ENCODE results near the gene STPG3. TPM values are rescaled to one million over a fixed set of nuclear protein-coding genes. Genes with fewer than 3 reads are reported as not detected.

The STPG3 gene
- total and polyA plus RNA-seq, 2 of the 13 experiments (the other 11 are each of a cell fraction or from before 2014, with no cell fraction given): not detected

DNA sequence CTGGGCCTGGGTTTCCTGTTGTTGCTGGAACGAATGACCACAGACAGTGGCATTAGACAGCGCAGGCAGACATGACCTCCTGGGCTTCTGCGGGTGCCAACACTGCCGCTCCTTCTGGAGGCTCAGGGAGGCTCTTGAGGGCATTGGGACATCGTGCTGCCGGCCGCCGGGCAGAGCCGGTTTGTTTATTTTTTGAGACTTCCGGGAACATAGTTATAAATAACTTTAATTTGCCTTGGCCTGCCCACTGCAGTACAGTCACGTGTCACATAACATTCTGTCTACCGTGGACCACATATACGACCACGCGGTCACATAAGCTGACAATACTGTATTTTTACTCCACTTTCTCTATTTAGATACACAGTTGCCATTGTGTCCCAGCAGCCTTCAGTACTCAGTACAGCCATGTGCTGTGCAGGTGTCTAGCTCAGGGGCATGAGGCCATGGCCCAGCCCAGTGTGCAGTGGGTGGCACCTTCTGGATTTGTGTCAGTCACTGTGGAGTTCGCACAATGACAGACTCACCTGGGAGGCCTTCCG lies 18.2 kb downstream of the STPG3 start (continued):
- TF ChIP-seq, protein P1, sequence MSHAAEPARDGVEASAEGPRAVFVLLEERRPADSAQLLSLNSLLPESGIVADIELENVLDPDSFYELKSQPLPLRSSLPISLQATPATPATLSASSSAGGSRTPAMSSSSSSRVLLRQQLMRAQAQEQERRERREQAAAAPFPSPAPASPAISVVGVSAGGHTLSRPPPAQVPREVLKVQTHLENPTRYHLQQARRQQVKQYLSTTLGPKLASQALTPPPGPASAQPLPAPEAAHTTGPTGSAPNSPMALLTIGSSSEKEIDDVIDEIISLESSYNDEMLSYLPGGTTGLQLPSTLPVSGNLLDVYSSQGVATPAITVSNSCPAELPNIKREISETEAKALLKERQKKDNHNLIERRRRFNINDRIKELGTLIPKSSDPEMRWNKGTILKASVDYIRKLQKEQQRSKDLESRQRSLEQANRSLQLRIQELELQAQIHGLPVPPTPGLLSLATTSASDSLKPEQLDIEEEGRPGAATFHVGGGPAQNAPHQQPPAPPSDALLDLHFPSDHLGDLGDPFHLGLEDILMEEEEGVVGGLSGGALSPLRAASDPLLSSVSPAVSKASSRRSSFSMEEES (CRISPR knock-in tag; IDR thresholded peaks at IDR 0.05): no peak
- TF ChIP-seq ZSCAN22 (CRISPR knock-in tag; IDR thresholded peaks at IDR 0.05): no peak
- TF ChIP-seq AGO1 (IDR thresholded peaks at IDR 0.05; ENCODE audit: low read depth, low read length, poor library complexity, severe bottlenecking): no peak
- TF ChIP-seq SNAPC2 (CRISPR knock-in tag; IDR thresholded peaks at IDR 0.05): no peak
- TF ChIP-seq HNF4A (CRISPR knock-in tag; IDR thresholded peaks at IDR 0.05): no peak
- TF ChIP-seq, protein P2, sequence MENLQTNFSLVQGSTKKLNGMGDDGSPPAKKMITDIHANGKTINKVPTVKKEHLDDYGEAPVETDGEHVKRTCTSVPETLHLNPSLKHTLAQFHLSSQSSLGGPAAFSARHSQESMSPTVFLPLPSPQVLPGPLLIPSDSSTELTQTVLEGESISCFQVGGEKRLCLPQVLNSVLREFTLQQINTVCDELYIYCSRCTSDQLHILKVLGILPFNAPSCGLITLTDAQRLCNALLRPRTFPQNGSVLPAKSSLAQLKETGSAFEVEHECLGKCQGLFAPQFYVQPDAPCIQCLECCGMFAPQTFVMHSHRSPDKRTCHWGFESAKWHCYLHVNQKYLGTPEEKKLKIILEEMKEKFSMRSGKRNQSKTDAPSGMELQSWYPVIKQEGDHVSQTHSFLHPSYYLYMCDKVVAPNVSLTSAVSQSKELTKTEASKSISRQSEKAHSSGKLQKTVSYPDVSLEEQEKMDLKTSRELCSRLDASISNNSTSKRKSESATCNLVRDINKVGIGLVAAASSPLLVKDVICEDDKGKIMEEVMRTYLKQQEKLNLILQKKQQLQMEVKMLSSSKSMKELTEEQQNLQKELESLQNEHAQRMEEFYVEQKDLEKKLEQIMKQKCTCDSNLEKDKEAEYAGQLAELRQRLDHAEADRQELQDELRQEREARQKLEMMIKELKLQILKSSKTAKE (CRISPR knock-in tag; IDR thresholded peaks at IDR 0.05; ENCODE audit: borderline replicate concordance): no peak

DNA sequence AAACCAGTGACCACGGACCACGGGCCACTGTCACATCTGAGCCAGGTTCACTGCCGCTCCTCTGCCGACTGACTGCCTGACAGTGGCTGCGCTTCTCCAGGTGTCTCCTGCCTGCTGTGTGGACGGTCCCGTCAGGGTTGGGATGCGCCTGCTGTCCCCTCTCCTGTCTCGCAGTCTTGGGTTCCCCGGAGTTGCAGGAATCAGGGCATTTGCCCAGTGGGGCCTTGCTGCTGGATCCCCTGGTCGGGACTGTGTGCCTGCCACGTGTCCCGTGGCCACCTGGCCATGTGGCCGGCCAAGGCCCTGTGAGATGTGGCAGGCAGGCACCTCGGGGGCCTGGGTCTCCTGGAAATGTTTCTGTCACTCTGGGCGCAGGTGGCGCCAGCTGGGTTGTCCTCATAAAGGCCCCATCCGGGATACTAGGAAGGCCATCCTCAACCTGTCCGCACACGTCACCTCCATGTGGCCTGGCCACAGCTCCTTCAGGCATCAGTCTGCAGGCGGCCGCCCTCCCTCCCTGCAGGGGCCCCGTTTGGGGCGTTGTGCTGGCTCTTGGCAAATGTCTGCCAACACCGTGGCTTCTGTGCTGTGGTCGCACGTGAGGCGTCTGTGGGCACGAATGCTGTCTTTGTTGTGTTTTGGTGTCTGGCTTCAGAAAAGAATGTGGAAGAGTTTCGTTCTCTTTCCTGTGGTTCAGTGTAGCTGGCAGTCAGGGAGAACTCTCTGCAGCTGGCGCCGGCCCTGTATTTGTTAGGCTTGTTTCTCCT lies 20.0 kb downstream of the STPG3 start:
- H4K20me1 ChIP-seq (ENCODE audit: insufficient read depth, low read length): no peaks in the 10 kb centered on the region
- H3K9ac ChIP-seq (ENCODE audit: insufficient read depth, low read depth, low read length): no peak overlapping the region
- TF ChIP-seq RBFOX2 (IDR thresholded peaks at IDR 0.05; ENCODE audit: low read depth, low read length) (peak; percentile 59), AGO2 (optimal IDR thresholded peaks at IDR 0.05; ENCODE audit: low read depth, low read length) (peak; percentile 53), ARNT (IDR thresholded peaks at IDR 0.05) (no peak)
- 95% methylated on average over 11 of the region's 32 CpGs for WGBS (ENCODE audit: low lambda C conversion rate)
- H3K9me3 ChIP-seq (ENCODE audit: low read length): no peaks in the 10 kb centered on the region
- FAIRE-seq: no peak
- H3K4me1 ChIP-seq (ENCODE audit: insufficient read depth, low read length): peaks cover 30% of the 10 kb centered on the region
- DNase-seq (ENCODE audit: low spot score): no peak
- H3K27ac ChIP-seq (ENCODE audit: extremely low read length, insufficient read depth, low read length): no peak overlapping the region
- in situ Hi-C loops (cut with HindIII; ENCODE audit: extremely low pct_ligation_motif_present, low pct_unique_long_range_greater_than_20kb) (no loop called here), intact Hi-C loops (cut with micrococcal nuclease; ENCODE audit: unreplicated experiment) (no loop called here)
- ChIA-PET CTCF (ENCODE audit: low intra/inter-chr PET ratio, low total read pairs) (no interaction called here), POLR2A (no interaction called here)
- peaks cover 16 to 34% of the 10 kb centered on the region in 2 experiments; a peak in 4 of 5 replicates for H3K36me3 ChIP-seq (replicated peaks in 1 of 2; ENCODE audit: control insufficient read depth in 1 of 2, insufficient read depth in 2 of 2, low read length in 2 of 2)
- no peaks in the 10 kb centered on the region for H3K27me3 ChIP-seq (ENCODE audit: control insufficient read depth in 1 of 2, insufficient read depth in 2 of 2, low read length in 2 of 2)
- no peak overlapping the region for H3K4me3 ChIP-seq (replicated peaks in 1 of 3; ENCODE audit: insufficient read depth in 1 of 3, low read depth in 2 of 3, low read length in 3 of 3)
- no peak overlapping the region for H3K4me2 ChIP-seq (ENCODE audit: low read depth, low read length)
- H3K79me2 ChIP-seq (ENCODE audit: insufficient read depth, low read length): no peaks in the 10 kb centered on the region
- no peak overlapping the region for H2AFZ ChIP-seq (ENCODE audit: low read length)
- BruUV-seq (replicated peaks): no TSS peak
- no peak for ATAC-seq

Data from HepG2 (cell line).